Stomach (tissue), 4 donors: ENCODE measurements around the gene GRIN2D.

ENCODE experiments used
- CTCF ChIP-seq, 7 experiments: fragments of 450-650 bp in 4 of 7; fragments of 200-600 bp in 3 of 7; sonication (generic) in 3 of 7; IDR thresholded peaks; one replicate each; pipeline ENCODE4 v1.5.1; 2016 to 2019; ENCODE audit warnings: antibody characterized with exemption in 7 of 7, control low read depth in 2 of 7, mild to moderate bottlenecking in 1 of 7
- EP300 ChIP-seq: sonication (generic); formaldehyde crosslinking; IDR thresholded peaks from one replicate; pipeline ENCODE4 v1.6.1; 2017; ENCODE audit warnings: antibody characterized with exemption
- POLR2A ChIP-seq, 4 donors: fragments of 450-650 bp; IDR thresholded peaks; one replicate each; pipeline ENCODE4 v1.6.1; 2016; ENCODE audit warnings: antibody characterized with exemption in 4 of 4, control low read depth in 2 of 4, mild to moderate bottlenecking in 1 of 4, moderate library complexity in 1 of 4
- POLR2AphosphoS5 ChIP-seq, 3 donors: sonication (generic); formaldehyde crosslinking; IDR thresholded peaks; one replicate each; pipeline ENCODE4 v1.6.1; 2016; ENCODE audit warnings: antibody characterized with exemption in 3 of 3

GRCh38 chr19:48392860-48393558, 459 bp upstream of the GRIN2D start:
- TF ChIP-seq POLR2A (IDR thresholded peaks at IDR 0.05) (no peak), CTCF (IDR thresholded peaks at IDR 0.05) (no peak), EP300 (no peak), POLR2AphosphoS5 (IDR thresholded peaks at IDR 0.05) (no peak)
